Stomach (tissue), 9 donors: ENCODE results near the gene BLOC1S4. TPM values are rescaled to one million over a fixed set of nuclear protein-coding genes. Genes with fewer than 3 reads are reported as not detected.

Experiments used
- DNase-seq, 2 donors: peaks; one replicate each; pipeline versions ENCODE4 v3.0.0 to v3.0.0-alpha.2; 2013 to 2019
- H3K27ac ChIP-seq, 5 donors: fragments of 200-600 bp in 4 of 5; sonication (generic) in 4 of 5; one replicate each; pipeline ENCODE4 v1.5.1; 2013 to 2019; ENCODE audit warnings: mild to moderate bottlenecking in 1 of 5, moderate library complexity in 1 of 5
- H3K27me3 ChIP-seq, 3 donors: fragments of 200-600 bp; sonication (generic); one replicate each; pipeline ENCODE4 v1.5.1; 2017 to 2019; ENCODE audit warnings: mixed run types in 1 of 3
- H3K36me3 ChIP-seq, 4 donors: fragments of 200-600 bp; sonication (generic); 1 replicate in 3 of 4; 2 replicates in 1 of 4; pipeline ENCODE4 v1.5.1; 2016 to 2019
- H3K4me1 ChIP-seq, 4 donors: fragments of 200-600 bp; sonication (generic); one replicate each; pipeline ENCODE4 v1.5.1; 2016 to 2019
- H3K4me3 ChIP-seq, 4 donors: fragments of 200-600 bp; sonication (generic) in 3 of 4; one replicate each; pipeline ENCODE4 v1.5.1; 2016 to 2019; ENCODE audit warnings: mild to moderate bottlenecking in 1 of 4
- H3K9me3 ChIP-seq, 4 donors: fragments of 200-600 bp; sonication (generic); one replicate each; pipeline ENCODE4 v1.5.1; 2016 to 2019
- EP300 ChIP-seq: sonication (generic); formaldehyde crosslinking; IDR thresholded peaks from one replicate; pipeline ENCODE4 v1.6.1; 2017; ENCODE audit warnings: antibody characterized with exemption
- POLR2A ChIP-seq, 4 donors: fragments of 450-650 bp; IDR thresholded peaks; one replicate each; pipeline ENCODE4 v1.6.1; 2016; ENCODE audit warnings: antibody characterized with exemption in 4 of 4, control low read depth in 2 of 4, mild to moderate bottlenecking in 1 of 4, moderate library complexity in 1 of 4
- POLR2AphosphoS5 ChIP-seq, 3 donors: sonication (generic); formaldehyde crosslinking; IDR thresholded peaks; one replicate each; pipeline ENCODE4 v1.6.1; 2016; ENCODE audit warnings: antibody characterized with exemption in 3 of 3
- WGBS, 5 donors: extraction: QIAGEN DNeasy Blood & Tissue Kit in 3 of 5; methylation state at CpG; one replicate each; pipeline versions ENCODE4 v1.1.5 to v1.1.7; 2013 to 2018; 5-methylcytosine and 5-hydroxymethylcytosine counted together
- intact Hi-C: fragments of 100-400 bp; cut with DNase I; formaldehyde crosslinking; loops from one replicate; pipeline ENCODE4 v1.15.1; 2023; ENCODE audit warnings: low total_unique reads
- polyA plus RNA-seq, 3 donors: library from polyadenylated mRNA; stranded (reverse); fragments of 200-250 nt; gene quantifications; one replicate each; pipeline ENCODE4 v1.2.3, GENCODE V29; 2013
- total RNA-seq, 5 donors: library from RNA; depleted of rRNA; stranded (reverse); fragments of >200 nt; gene quantifications; one replicate each; pipeline versions ENCODE4 v1.1.0 to v1.2.3, GENCODE V29; 2014 to 2016
- TF ChIP-seq, protein P1 (sequence below), 7 experiments: fragments of 450-650 bp in 4 of 7; fragments of 200-600 bp in 3 of 7; sonication (generic) in 3 of 7; IDR thresholded peaks; one replicate each; pipeline ENCODE4 v1.5.1; 2016 to 2019; ENCODE audit warnings: antibody characterized with exemption in 7 of 7, control low read depth in 2 of 7, mild to moderate bottlenecking in 1 of 7
- donor health status: healthy with polysubstance abuse.
- donor health status: Bipolar disorder and iron deficiency.
- donor health status: healthy.

The BLOC1S4 gene
- total and polyA plus RNA-seq, 8 donors: 8.4 to 64.3 (median 16.6) TPM

DNA sequence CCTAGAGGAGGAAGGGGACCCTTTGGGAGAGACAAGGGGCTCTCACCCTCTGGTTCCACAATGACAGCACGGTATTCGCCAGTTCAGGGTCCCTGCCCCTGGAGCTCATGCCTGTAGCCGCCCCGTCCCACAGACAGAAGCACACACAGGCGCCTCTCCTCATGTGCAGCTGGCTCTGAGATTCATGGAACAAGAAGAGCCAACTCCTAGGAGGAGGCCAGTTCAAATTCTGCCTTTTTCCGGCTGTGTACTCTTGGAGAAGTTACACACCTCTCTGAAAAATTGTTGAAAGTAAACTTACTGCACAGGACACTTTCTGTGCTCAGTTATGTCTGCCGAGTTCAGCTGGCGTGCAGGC is 15.3 kb downstream of the BLOC1S4 start:
- peaks cover 12 to 25% (median 16%) of the 10 kb centered on the region in 4 donors for H3K4me1 ChIP-seq
- TF ChIP-seq, protein P1, sequence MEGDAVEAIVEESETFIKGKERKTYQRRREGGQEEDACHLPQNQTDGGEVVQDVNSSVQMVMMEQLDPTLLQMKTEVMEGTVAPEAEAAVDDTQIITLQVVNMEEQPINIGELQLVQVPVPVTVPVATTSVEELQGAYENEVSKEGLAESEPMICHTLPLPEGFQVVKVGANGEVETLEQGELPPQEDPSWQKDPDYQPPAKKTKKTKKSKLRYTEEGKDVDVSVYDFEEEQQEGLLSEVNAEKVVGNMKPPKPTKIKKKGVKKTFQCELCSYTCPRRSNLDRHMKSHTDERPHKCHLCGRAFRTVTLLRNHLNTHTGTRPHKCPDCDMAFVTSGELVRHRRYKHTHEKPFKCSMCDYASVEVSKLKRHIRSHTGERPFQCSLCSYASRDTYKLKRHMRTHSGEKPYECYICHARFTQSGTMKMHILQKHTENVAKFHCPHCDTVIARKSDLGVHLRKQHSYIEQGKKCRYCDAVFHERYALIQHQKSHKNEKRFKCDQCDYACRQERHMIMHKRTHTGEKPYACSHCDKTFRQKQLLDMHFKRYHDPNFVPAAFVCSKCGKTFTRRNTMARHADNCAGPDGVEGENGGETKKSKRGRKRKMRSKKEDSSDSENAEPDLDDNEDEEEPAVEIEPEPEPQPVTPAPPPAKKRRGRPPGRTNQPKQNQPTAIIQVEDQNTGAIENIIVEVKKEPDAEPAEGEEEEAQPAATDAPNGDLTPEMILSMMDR (IDR thresholded peaks at IDR 0.05): no peak
- TF ChIP-seq EP300 (no peak), POLR2A (IDR thresholded peaks at IDR 0.05) (no peak), POLR2AphosphoS5 (IDR thresholded peaks at IDR 0.05) (no peak)
- DNase-seq: no peak
- intact Hi-C loops: no loop called here
- H3K4me3 ChIP-seq: no peak overlapping the region
- 94 to 97% (median 96%) methylated on average over 6 to 8 of the region's 8 CpGs for WGBS, 5 donors
- no peaks in the 10 kb centered on the region for H3K9me3 ChIP-seq
- no peaks in the 10 kb centered on the region for H3K27me3 ChIP-seq
- H3K27ac ChIP-seq: no peak overlapping the region
- no peaks in the 10 kb centered on the region for H3K36me3 ChIP-seq

DNA sequence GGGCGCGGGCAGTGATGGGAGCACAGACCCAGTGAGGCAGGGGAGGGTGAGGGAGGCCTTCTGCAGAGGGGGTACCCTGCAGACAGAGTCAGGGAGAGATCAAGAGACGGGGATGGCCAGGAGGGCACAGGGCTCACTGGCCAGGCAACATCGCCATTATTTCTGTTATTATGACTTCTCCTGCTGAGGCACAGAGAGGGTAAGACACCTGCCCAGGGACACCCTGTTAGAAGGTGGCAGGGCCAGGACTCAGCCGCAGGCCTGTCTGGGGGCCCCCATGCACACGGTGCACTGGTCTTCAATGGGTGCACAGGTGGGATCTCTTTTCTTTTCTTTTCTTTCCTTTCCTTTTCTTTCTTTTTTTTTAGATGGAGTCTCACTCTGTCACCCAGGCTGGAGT is 15.8 kb downstream of the BLOC1S4 start:
- intact Hi-C loops: no loop called here
- 92 to 99% (median 96%) methylated on average over 6 of the region's 6 CpGs for whole genome bisulfite sequencing, 5 donors
- no peak for DNase-seq
- no peaks in the 10 kb centered on the region for H3K27me3 ChIP-seq
- no peaks in the 10 kb centered on the region for H3K36me3 ChIP-seq
- H3K4me1 ChIP-seq: peaks cover 12 to 24% (median 16%) of the 10 kb centered on the region in 4 donors
- peak overlapping the region in 2 of 5 donors; percentile 68 to 70 for H3K27ac ChIP-seq
- TF ChIP-seq, protein P1 (IDR thresholded peaks at IDR 0.05): no peak
- TF ChIP-seq EP300: no peak
- TF ChIP-seq POLR2AphosphoS5 (IDR thresholded peaks at IDR 0.05): no peak
- TF ChIP-seq POLR2A (IDR thresholded peaks at IDR 0.05): no peak
- H3K9me3 ChIP-seq: no peaks in the 10 kb centered on the region
- no peak overlapping the region for H3K4me3 ChIP-seq

DNA sequence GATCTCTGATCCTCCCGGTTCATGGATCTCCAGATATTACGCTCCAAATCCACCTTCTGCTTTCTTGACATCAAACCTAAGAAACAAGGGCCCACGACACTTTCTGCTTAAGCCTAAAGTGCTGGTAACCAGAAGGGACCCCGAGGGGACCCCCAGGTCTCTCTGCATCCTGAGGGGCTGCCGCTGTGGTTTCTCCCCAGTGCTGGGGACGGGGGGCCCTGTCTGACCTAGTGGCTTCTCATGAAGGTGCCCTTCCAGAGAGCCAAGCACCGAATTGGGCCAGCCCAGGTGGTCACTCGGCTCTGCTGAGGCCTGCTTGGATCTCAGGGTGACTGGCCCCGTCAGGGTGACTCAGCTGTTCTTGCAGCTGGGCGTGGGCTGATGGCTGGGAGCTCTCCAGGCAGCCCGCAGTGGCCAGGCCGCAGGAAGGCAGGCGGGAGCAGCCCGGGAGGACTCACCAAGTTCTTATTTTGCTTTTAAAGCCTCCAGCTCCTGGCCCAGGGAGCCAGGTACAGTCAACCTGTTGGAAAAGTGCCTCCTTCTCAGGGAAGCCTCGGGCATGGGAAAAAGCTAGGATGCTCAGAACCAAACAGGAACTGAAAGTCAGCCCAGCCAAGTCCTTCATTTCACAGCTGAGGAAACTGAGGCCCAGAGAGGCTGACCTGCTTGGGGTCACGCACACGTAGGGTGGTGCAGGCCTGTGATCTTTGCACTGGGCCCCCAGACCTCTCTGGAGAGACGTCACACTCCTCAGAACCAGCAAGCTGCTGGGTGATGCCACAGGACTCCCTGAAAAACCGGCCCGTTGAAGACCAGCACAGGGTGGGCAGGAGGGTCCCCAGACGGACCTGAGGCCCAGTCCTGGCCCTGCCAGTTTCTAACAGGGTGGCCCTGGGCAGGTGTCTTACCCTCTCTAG is 16.7 kb downstream of the BLOC1S4 start:
- DNase-seq: peak; percentile 83 to 85

DNA sequence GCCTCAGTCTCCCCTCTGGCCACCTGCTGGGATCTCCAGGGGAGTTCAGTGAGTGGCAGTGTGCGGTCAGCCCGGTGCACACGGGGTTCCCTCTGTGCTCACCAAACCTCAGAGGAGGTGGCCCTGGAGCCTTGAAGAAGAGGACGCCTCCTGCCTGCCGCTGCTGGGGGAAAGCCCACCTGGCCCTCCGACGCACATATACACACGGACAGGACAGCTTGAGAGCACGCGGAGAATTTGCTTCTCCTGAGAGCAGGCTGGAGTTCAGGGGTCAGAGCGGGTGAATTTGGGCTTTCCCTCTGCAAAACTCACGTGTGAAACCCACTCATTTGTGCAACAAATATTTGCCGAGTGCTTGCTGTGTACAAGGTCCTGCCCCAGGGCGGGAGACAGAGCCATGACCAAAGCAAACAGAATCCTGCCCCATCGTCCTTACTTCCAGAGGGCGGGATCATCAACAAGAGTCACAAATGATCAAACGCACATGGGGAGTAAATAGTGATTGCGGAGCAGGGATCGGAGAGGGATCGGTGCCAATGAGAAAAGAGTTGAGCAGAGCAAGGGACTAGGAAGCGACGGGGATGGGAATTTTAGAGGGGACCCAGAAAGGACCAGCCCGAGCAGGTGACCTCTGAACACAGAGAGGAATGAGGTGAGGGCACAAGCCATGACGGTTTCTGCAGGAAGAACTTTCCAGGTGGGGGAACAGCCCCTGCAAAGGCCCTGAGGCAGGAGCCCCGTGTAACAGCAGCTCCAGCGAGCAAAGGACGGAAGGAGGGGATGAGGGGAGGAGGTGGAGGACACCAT is 17.6 kb downstream of the BLOC1S4 start:
- intact Hi-C loops: no loop called here
- H3K9me3 ChIP-seq: no peaks in the 10 kb centered on the region

More for the DNA sequence above, 16.7 kb downstream of the BLOC1S4 start:
- peak overlapping the region; percentile 5 to 77 (median 70) for H3K27ac ChIP-seq
- no peaks in the 10 kb centered on the region for H3K36me3 ChIP-seq
- H3K27me3 ChIP-seq: no peaks in the 10 kb centered on the region
- intact Hi-C loops: no loop called here
- no peak overlapping the region for H3K4me3 ChIP-seq
- no peaks in the 10 kb centered on the region for H3K9me3 ChIP-seq
- TF ChIP-seq EP300: no peak
- peak in 2 of 3 donors; percentile 79 to 85 for TF ChIP-seq POLR2AphosphoS5 (IDR thresholded peaks at IDR 0.05)
- TF ChIP-seq POLR2A (IDR thresholded peaks at IDR 0.05): peak in 1 of 4 donors; percentile 7
- 52 to 68% (median 57%) methylated on average over 17 to 21 of the region's 21 CpGs for WGBS, 5 donors
- peaks cover 12 to 17% (median 13%) of the 10 kb centered on the region in 4 donors for H3K4me1 ChIP-seq

More for the DNA sequence above, 17.6 kb downstream of the BLOC1S4 start:
- H3K27ac ChIP-seq: peak overlapping the region; percentile 5 to 77 (median 70)
- H3K36me3 ChIP-seq: no peaks in the 10 kb centered on the region
- no peak overlapping the region for H3K4me3 ChIP-seq
- no peaks in the 10 kb centered on the region for H3K27me3 ChIP-seq
- H3K4me1 ChIP-seq: peaks cover 12 to 17% (median 13%) of the 10 kb centered on the region in 4 donors
- 79 to 86% (median 81%) methylated on average over 22 to 27 of the region's 27 CpGs for WGBS, 5 donors
- no peak for DNase-seq
- TF ChIP-seq POLR2A (IDR thresholded peaks at IDR 0.05) (no peak), EP300 (no peak), POLR2AphosphoS5 (IDR thresholded peaks at IDR 0.05) (no peak)
- TF ChIP-seq, protein P1 (IDR thresholded peaks at IDR 0.05): no peak
